Stomach smooth muscle (tissue), 2 donors: ENCODE measurements around the gene KCMF1.

Experiments
- H3K27ac ChIP-seq: one replicate; pipeline ENCODE4 v1.7.0; 2013; ENCODE audit warnings: mild to moderate bottlenecking, low read length, inconsistent platforms
- H3K27me3 ChIP-seq, 2 donors: one replicate each; pipeline ENCODE4 v1.7.0; 2013; ENCODE audit warnings: low read length in 2 of 2; ENCODE audit not compliant: insufficient read depth in 2 of 2, control insufficient read depth in 1 of 2
- H3K36me3 ChIP-seq, 2 donors: one replicate each; pipeline ENCODE4 v1.7.0; 2013; ENCODE audit warnings: low read length in 2 of 2; ENCODE audit not compliant: control insufficient read depth in 2 of 2, insufficient read depth in 2 of 2
- H3K4me1 ChIP-seq: one replicate; pipeline ENCODE4 v1.7.0; 2013; ENCODE audit warnings: low read length; ENCODE audit not compliant: control insufficient read depth, insufficient read depth
- H3K4me3 ChIP-seq, 2 donors: one replicate each; pipeline ENCODE4 v1.7.0; 2013; ENCODE audit warnings: low read length in 2 of 2
- H3K9ac ChIP-seq, 2 donors: one replicate each; pipeline ENCODE4 v1.7.0; 2013; ENCODE audit warnings: low read length in 2 of 2, mild to moderate bottlenecking in 1 of 2
- H3K9me3 ChIP-seq, 2 donors: one replicate each; pipeline ENCODE4 v1.7.0; 2013; ENCODE audit warnings: low read length in 2 of 2; ENCODE audit not compliant: control insufficient read depth in 2 of 2
- donor health status: healthy.
- donor health status: Pancreatic carcinoma.

Gene KCMF1

GRCh38 chr2:85012431-85012830 is 41.5 kb downstream of the KCMF1 start:
- no peak overlapping the region for H3K4me3 ChIP-seq
- H3K36me3 ChIP-seq = peaks cover 0 to 5% of the 10 kb centered on the region in 2 donors
- peaks cover 2% of the 10 kb centered on the region for H3K4me1 ChIP-seq
- H3K9ac ChIP-seq = no peak overlapping the region
- no peak overlapping the region for H3K27ac ChIP-seq
- H3K27me3 ChIP-seq = no peaks in the 10 kb centered on the region
- H3K9me3 ChIP-seq = no peaks in the 10 kb centered on the region

- Histone ChIP-seq H3K9ac (no peak overlapping the region), H3K9me3 (no peaks in the 10 kb centered on the region), H3K27ac (no peak overlapping the region), H3K36me3 (peaks cover 0 to 3% of the 10 kb centered on the region in 2 donors), H3K4me3 (no peak overlapping the region), H3K4me1 (peaks cover 2% of the 10 kb centered on the region), H3K27me3 (no peaks in the 10 kb centered on the region)
Measured at GRCh38 chr2:85012855-85013254, 41.9 kb downstream of the KCMF1 start.

GRCh38 chr2:85015653-85016360 is 44.8 kb downstream of the KCMF1 start:
- H3K4me3 ChIP-seq = no peak overlapping the region
- H3K9ac ChIP-seq = no peak overlapping the region
- H3K4me1 ChIP-seq = no peaks in the 10 kb centered on the region
- no peaks in the 10 kb centered on the region for H3K36me3 ChIP-seq
- no peaks in the 10 kb centered on the region for H3K27me3 ChIP-seq
- H3K9me3 ChIP-seq = no peaks in the 10 kb centered on the region
- no peak overlapping the region for H3K27ac ChIP-seq

- Histone ChIP-seq H3K4me1 (no peaks in the 10 kb centered on the region), H3K9ac (no peak overlapping the region), H3K27me3 (no peaks in the 10 kb centered on the region), H3K9me3 (no peaks in the 10 kb centered on the region), H3K36me3 (no peaks in the 10 kb centered on the region), H3K4me3 (no peak overlapping the region), H3K27ac (no peak overlapping the region)
Measured at GRCh38 chr2:85016446-85016845, 45.5 kb downstream of the KCMF1 start.

GRCh38 chr2:85017411-85018048 is 46.6 kb downstream of the KCMF1 start:
- Histone ChIP-seq H3K27ac (no peak overlapping the region), H3K4me1 (no peaks in the 10 kb centered on the region), H3K27me3 (no peaks in the 10 kb centered on the region), H3K9ac (no peak overlapping the region), H3K36me3 (no peaks in the 10 kb centered on the region), H3K9me3 (no peaks in the 10 kb centered on the region), H3K4me3 (no peak overlapping the region)

- H3K4me3 ChIP-seq = no peak overlapping the region
- no peaks in the 10 kb centered on the region for H3K36me3 ChIP-seq
- no peaks in the 10 kb centered on the region for H3K27me3 ChIP-seq
- H3K9me3 ChIP-seq = no peaks in the 10 kb centered on the region
- H3K27ac ChIP-seq = no peak overlapping the region
- no peak overlapping the region for H3K9ac ChIP-seq
- no peaks in the 10 kb centered on the region for H3K4me1 ChIP-seq
Measured at GRCh38 chr2:85018049-85018447, 47.1 kb downstream of the KCMF1 start.

- H3K9me3 ChIP-seq = no peaks in the 10 kb centered on the region
- no peaks in the 10 kb centered on the region for H3K4me1 ChIP-seq
- no peak overlapping the region for H3K4me3 ChIP-seq
- no peak overlapping the region for H3K27ac ChIP-seq
- no peaks in the 10 kb centered on the region for H3K36me3 ChIP-seq
- no peaks in the 10 kb centered on the region for H3K27me3 ChIP-seq
- no peak overlapping the region for H3K9ac ChIP-seq
Measured at GRCh38 chr2:85019121-85019520, 48.2 kb downstream of the KCMF1 start.

- Histone ChIP-seq H3K27ac (no peak overlapping the region), H3K4me3 (no peak overlapping the region), H3K9me3 (no peaks in the 10 kb centered on the region), H3K27me3 (no peaks in the 10 kb centered on the region), H3K9ac (no peak overlapping the region), H3K36me3 (no peaks in the 10 kb centered on the region), H3K4me1 (no peaks in the 10 kb centered on the region)
Measured at GRCh38 chr2:85022232-85022631, 51.3 kb downstream of the KCMF1 start.

GRCh38 chr2:85024372-85025047 is 53.5 kb downstream of the KCMF1 start:
- H3K4me1 ChIP-seq = no peaks in the 10 kb centered on the region
- H3K27ac ChIP-seq = no peak overlapping the region
- no peaks in the 10 kb centered on the region for H3K9me3 ChIP-seq
- H3K9ac ChIP-seq = no peak overlapping the region
- H3K36me3 ChIP-seq = peaks cover 0 to 4% of the 10 kb centered on the region in 2 donors
- H3K27me3 ChIP-seq = no peaks in the 10 kb centered on the region
- no peak overlapping the region for H3K4me3 ChIP-seq

- no peaks in the 10 kb centered on the region for H3K9me3 ChIP-seq
- no peak overlapping the region for H3K27ac ChIP-seq
- H3K4me1 ChIP-seq = no peaks in the 10 kb centered on the region
- no peaks in the 10 kb centered on the region for H3K27me3 ChIP-seq
- H3K4me3 ChIP-seq = no peak overlapping the region
- H3K9ac ChIP-seq = no peak overlapping the region
- peaks cover 8 to 15% of the 10 kb centered on the region in 2 donors for H3K36me3 ChIP-seq
Measured at GRCh38 chr2:85032621-85033020, 61.7 kb downstream of the KCMF1 start.

GRCh38 chr2:85033388-85033787 is 62.4 kb downstream of the KCMF1 start:
- no peak overlapping the region for H3K9ac ChIP-seq
- H3K27ac ChIP-seq = no peak overlapping the region
- no peaks in the 10 kb centered on the region for H3K4me1 ChIP-seq
- H3K4me3 ChIP-seq = no peak overlapping the region
- H3K9me3 ChIP-seq = no peaks in the 10 kb centered on the region
- H3K27me3 ChIP-seq = no peaks in the 10 kb centered on the region
- H3K36me3 ChIP-seq = peaks cover 9 to 16% of the 10 kb centered on the region in 2 donors
